Activated gamma-delta T cell treated with Interleukin-2 at 50 U/mL for 16 hours (primary cell): ENCODE results near the gene MALT1.

Experiments
- DNase-seq: peaks from one replicate; pipeline ENCODE4 v3.0.0-alpha.2; 2020

The MALT1 gene

DNA sequence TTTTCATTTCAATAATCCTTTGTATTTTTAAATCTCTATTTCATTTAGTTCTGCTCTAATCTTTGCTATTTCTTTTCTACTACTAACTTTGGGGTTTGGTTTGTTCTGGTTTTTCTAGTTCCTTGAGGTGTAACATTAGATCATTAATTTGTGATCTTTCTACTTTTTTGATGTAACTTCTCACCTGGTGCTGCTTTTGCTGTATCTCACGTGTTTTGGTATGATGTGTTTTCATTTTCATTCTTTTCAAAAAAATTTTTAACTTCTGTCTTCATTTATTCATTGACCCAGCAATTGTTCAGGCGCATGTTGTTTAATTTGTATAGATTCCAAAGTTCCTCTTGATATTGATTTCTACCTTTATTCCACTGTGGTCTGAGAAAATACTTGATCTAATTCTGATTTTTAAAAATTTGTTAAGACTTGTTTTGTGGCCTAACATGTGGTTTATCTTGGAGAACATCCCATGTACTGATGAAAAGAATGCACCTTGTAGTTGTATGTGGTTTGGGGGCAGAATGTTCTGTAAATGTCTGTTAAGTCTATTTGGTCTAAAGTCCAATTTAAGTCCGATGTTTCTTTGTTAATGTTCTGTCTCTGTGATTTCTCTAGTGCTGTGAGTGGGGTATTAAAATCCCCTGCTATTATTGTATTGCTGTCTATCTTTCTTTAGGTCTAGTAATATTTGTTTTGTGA lies 17.3 kb upstream of the MALT1 start:
- no peak for DNase-seq

DNA sequence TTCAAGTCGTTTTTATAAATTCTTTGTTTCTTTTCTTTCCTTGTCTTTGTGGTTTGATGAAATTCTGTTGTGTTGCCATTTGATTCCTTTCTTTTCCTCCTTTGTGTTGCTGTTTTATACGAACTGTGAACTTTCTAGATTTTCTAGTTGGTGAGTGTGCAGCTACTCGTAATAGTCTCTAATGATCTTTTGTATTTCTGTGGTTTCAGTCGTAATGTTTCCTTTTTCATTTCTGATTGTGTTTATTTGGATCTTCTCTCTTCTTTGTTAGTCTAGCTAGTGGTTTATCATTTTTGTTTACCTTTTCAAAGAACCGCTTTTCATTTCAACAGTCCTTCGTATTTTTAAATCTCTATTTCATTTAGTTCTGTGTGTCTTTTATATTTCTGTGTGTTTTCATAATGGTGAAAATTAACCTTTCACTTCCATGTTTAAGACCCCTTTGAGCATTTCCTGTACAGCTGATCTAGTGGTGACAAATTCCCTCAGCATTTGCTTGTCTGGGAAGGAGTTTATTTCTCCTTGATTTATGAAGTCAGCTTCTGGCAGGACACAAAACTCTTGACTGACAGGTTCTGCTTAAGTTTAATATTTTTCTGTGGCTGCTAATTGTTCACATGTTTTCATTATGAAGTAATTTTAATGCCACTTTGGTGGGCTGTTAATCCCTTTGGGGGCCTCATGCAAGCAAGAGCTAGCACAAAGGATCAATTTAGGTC lies 16.2 kb upstream of the MALT1 start:
- no peak for DNase-seq

DNA sequence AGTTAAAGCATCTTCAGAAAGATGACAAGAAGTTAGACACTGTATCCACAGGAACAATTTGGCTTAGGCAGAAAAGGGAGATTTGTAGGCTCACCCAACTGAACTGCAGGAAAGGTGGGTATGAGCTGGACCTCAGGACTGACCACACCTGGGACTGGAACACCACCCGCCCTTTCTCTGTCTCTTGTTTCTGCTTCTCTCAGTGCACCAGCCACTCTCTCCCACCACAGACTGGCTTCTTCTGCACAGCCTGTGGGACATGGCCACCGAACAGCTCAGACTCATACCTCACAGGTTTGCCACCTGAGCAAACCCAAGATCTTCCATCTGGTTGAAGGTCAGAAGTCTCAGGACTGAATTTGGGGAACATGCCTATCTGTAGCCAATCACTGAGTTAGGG lies 14.2 kb upstream of the MALT1 start:
- DNase-seq: no peak

DNA sequence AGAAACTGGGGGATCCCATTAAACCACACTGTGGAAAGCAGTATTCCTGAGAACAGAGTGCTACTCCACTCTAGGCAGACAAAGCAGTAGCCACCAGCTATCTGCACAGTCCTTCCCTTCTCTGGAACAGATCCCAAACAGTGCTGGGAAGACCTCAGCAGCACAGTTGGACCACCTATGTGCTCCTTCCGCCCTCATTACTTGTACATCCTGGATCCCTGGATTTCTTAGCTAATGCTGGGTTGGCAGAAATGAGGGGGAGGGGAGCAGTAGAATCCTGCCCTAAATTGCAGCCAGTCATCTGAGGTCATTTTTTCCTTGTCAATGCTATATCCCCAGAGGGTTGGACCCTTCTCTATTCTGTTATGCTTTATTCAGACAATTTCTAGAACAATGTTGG lies 13.8 kb upstream of the MALT1 start:
- DNase-seq: no peak

DNA sequence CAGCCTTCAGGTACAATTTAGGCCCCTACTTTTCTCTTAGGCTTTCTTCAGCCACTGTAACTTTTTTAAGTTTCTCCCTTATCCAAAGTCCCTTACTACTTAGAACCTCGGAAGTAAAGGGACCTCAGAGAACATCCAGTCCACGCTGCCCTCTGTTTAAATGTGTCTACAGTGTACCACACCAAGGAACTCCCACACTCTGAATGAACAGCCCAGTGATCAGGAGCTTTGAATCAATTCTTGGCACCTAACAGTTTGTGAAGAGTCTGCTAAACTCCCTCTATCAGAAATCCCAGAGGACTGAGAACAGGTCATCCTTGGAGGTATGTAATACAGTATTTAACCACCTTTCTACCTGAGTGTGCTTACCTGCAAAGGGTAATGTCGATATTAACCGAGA lies 11.6 kb upstream of the MALT1 start:
- DNase-seq: no peak

DNA sequence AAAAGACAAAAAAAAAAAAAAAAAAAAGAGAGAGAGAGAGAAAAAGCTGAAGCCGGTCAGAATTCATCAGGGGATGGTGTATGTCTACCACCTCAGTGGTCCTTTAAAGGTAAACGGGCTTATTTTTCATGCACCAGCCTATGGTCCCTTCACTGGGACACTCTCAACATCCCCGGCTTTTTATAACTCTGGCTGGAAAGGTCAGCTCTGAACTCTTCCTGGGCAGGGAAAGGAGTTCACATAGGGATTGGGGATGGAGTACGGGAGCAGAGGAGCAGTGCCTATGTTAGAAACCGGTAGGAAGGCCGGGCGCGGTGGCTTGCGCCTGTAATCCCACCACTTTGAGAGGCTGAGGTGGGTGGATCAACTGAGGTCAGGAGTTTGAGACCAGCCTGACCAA lies 10.3 kb upstream of the MALT1 start:
- no peak for DNase-seq

DNA sequence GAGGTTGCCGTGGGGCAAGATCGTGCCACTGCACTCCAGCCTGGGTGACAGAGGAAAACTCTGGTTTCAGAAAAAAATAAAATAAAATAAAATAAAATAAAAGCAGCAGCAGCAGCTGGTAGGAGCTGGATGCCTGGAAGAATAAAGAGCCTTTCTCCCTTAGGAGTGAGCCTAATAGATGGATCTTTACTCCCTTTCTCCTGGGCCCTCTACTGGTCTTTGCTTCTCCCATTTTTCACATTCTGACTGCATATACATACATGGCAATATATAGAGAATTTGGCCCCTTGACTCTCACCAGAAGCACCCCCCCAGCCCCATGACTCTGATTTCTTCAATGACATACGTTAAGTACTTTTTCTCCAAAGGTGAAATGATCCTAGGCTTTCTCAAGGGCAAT lies 9.8 kb upstream of the MALT1 start:
- DNase-seq: no peak

DNA sequence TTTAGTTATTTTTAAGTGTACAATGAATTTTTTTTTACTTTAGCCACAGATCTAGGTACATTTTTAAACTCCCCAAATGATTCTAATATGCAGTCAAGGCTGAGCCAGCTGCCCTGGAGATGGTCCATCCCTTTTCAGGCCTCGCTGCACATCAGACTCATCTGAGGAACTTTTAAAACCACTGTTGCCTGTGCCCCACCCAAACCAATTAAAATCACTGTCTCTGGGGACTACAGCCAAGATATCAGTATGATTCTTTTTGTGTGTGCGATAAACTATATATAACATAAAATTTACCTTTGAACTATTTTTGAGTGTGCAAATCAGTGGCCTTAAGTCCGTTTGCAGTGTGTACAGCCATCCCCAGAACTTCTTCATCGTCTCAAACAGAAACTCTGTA lies 9.1 kb upstream of the MALT1 start:
- DNase-seq: no peak

DNA sequence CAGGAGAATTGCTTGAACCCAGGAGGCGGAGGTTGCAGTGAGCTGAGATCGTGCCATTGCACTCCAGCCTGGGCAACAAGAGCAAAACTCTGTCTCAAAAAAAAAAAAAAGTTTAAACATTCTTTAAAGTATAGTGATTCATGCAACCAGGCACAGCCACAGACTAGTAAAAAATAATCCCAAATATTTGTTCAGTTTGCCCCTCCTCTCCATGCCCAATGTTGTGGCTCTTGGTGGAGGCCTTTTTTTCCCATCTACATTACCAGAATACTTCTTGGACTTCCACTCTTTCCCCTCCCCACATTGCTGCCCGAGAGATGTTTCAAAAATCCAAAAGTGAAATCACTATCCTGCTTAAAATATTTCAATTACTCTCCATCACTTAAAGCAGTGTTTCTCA lies 5.1 kb upstream of the MALT1 start:
- DNase-seq: no peak

DNA sequence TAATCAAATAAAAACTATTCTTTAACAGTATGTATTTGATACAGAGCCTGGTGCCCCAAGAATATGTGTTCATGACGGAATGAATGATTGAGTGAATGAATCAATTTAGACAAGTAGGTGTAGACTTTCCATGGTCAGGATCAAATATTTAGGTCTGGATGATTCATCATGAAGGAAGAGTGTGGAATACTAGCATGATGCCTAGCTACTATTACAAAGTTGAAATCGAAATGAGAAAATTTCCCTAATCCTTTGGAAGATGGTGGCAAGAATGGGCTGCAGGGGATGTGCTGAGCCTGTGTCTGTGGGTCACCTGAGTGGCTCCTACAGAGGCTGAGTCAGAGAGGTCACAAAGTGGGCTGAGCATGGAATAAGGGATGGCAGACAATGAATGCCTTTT lies 3.1 kb upstream of the MALT1 start:
- no peak for DNase-seq

DNA sequence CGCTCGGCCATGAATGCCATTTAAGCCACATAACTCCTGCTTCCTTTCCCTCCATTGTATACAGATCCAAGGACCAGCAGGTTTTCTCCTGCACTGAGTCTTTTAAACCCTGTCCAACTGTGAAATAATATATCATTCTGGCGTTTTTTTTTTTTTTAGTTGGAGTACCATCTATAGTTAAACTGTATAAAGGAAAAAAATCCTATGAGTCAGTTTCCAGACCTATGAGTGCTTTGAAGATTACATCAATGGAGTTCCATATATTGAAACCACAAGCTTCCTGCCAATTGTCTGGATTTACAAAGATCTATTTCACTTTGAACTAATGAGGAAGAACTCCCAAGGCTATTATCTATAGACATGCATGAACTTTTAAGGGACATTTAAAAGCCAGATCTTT lies 2.4 kb upstream of the MALT1 start:
- DNase-seq: no peak

DNA sequence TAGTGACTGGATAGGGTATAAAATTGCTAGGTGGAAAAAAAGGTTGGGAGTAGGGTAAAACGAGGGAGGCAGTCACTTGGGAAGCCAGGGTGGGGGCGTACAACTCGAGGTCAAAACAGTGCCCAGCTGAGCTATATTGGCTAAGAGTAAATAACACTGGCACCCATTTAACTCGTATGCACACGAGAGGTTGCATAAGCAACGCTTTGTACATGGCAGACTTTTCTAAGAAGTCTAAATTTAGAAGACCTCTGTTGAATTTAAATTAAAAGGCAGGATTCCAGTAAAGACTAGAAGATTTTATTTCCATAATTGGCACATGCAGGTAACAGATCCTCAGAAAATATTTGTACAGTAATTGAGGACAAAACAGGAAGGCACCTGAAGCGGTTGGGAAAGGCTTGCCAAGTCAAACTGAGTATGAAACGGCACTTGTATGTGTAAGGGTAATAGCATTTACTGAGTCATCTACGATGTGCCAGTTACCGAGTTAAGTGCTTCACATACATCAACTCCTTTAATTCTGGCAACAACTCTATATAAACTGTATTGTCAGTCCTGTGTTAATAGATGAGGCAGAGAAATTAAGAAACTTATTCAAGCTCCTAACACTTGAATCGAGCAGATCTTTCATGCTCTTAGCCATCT lies 1.4 kb upstream of the MALT1 start:
- DNase-seq: no peak

DNA sequence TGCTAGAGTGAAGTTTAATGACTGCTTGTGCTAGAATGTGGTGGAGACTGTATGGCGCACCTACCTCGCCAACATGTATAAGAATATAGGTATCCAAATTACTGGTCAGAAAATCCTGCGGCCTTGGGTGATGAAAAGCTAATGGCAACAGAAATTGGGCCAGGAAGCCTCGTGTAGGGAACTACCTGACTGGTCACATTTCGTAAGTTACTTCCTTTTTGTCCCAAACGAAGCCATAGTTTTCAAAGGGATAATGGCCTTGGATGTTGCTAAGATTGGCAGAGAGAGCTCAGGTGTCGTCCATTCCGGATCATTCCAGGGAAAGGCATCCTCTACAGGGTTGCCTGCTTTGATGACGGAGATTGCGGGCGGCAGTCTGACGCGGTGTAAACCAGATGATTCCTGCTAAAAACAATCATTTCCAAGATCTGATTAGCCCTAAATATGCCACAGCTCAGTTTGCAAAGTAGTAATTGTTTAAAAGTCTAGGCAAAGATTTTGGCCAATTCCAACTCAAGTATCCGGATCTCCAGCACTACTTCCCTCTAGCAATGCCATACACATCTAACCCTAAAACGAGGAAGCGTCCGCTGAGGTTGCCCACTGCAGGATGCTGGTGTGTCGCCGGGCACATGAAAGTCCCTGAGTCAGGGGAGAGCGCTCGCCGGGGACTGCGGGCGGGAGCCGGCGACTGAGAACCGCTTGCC lies 708 bp upstream of the MALT1 start:
- DNase-seq: no peak

DNA sequence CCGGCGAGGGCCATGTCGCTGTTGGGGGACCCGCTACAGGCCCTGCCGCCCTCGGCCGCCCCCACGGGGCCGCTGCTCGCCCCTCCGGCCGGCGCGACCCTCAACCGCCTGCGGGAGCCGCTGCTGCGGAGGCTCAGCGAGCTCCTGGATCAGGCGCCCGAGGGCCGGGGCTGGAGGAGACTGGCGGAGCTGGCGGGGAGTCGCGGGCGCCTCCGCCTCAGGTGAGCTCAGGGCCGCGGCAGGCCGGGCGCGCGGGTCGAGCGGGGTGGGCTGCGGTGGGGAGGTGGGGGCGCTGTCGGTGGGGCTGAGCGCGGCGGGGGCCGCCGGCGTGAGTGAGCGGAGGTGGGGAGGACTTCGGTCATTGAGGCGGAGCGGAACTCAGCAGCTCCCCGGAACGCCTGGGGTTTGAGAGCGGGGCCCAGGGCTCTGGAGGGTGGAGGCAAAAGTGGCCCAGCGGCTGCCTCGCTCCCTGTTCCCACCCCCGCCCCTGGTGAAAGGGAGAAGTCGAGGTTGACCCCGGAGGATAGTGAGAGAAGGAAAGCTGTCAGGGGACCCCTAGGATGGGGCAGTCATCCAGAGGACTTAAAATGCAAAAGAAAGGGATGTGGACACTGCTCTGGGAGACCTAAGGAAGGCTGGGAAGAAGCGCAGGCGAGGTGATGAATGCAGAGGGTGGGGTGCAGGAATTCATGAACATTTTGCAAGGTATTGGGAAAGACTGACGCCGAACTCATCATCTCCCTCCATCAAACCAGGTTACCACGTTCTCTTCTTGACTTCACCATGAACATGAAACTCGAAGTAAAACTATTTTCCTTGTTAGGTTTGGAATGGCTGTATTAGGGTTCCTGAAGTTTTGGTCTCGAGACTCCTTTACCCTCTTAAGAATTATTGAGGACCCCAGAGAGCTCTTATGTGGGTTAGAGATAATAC lies 633 bp downstream of the MALT1 start:
- DNase-seq: peak; percentile 44

DNA sequence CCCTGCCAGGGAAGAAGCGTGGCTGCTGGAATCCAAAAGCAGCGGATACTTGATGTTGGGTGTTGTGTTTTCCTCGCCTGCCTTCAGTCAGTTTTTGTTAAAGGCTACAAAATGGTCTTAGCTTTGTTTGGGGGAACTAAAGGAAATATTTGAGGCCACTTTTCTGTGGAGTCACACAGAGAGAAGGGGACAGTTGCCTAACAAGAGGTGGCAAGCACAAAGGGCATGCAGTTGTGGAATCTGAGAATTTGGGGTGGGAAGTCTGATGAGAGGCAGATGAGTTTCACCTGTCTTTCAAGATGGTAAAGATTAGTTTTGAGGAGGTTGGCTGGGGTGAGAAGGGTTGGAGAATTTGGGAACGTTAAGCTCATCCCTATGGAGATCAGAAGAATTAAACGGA lies 2.9 kb downstream of the MALT1 start:
- no peak for DNase-seq

DNA sequence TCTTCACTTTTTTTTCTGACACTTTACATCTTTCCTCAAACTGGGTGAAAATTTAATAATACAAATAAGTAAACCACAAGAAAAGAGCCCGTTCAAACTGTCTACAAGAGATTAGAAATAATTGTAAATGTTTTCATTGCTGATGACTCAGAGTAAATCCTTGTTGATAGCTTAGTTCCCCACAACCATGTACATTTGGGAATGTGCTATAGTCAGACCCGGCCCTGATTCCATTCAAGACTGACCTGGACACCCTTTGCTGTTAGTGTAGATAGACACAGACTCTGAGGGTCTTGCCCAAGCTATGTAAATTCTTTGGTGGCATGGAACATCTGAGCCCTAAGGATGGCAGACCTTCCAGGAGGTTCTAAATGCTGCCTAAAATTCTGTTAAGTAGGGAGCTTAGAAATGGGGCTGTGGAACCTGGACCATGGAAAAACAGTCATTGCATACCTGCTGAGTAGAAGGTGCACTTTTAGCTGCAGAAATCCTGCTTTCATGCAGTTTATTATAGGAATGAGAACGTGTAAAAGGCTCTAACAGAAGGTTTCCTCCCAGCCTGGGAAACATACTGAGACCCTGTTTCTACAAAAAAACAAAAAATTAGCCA lies 3.7 kb downstream of the MALT1 start:
- no peak for DNase-seq

DNA sequence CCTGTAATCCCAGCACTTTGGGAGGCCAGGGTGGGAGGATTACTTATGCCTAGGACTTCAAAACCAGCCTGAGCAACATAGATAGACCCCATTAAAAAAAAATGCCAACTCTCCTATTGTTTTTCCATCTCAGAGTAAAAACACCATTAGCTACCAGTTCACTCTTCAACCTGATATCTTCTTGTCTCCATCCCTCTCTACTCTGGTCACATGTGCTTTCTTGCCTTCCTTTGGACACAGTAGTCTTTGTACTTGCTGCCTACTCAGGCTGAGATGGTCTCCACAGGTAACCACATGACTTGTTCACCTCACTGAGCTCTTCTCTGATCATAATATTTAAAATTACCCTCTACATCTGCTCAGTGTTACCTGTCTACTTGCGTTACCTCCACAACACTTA lies 5.0 kb downstream of the MALT1 start:
- no peak for DNase-seq

DNA sequence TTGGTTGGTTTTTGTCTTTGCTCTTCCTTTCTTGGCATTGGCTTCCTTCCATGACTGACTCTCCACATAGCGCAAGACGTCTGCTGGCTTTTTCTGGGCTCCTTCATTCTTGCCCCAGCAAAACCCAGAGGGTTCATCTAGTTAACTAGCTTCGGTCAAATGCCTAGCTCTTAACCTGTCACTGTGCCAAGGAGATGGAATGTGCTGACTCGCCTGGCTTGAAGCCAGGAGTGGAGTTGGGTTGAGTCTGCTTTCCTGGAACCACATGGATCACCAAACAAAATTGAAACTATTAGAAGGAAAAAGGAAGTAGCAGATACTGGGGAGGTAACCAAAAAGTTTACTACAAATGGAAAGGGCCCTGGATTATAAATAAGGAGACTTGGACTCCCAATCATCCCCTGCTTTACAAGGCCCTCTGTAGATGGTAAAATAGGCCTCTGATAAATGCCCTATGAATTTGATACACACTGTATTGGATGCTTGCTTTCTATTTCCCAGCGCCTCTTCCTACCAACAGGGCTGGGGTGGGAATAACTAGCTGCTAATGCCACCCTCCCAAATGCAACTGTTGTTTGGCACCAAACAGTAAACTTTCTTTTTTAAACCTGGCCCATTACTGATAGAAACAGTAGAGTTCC lies 11.3 kb downstream of the MALT1 start:
- DNase-seq: no peak

DNA sequence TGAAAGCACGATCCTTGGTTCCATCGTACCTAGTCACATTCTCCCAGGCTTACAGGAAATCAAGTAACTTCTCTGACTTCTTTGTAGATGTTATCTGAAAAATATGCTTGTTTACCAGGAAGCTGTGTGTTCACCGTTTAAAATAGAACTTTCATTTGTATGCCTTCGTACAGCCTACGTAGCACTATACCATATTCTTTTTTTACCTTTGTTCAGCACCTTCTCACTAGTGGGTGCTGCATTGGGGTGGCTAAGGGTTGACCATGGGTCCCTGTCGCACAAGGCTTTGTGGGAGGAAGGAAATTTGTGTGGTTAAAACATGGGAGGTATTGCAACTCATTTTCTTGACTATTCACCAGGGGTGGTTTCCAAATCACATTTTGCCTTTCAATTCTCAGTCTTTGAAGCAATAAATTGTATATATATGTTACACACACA lies 16.6 kb downstream of the MALT1 start:
- DNase-seq: peak; percentile 46

DNA sequence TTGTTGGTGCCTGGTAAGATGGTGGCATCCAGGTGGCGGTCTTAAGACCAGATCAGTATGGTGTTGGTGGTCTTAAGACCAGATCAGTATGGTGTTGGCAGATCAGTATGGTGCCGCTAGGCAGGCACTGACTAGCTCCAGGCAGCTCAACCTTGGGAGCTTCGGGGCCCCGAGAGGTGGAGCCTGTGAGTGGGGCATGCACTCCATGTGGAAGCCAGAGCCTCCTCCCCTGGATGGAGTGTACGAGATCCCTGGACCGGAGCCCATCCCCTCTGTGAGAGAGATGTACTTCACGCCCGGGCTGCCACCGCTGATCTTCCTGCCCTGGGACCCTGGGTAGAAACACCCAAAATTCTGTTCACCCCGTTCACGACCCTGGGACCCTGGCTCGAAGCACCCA lies 19.0 kb downstream of the MALT1 start:
- no peak for DNase-seq

DNA sequence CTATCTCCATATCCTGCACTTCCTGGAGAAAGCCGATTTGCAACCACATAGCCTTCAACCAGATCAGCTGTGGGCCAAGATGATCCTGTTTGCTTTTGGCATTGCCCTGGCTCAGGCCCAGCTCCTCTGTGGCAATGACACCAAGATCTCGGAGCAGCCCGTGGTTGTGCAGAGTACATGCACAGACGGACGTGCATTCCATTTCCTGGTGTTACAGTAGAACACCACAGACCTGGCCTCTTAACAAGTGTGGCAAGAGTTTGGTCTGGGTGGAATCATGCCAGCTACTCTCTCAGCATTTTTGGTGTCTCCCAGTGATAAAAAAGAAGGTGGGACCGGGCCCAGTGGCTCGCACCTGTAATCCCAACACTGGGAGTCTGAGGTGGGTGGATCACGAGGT lies 20.0 kb downstream of the MALT1 start:
- DNase-seq: no peak
